Ovary (tissue), 10 donors: ENCODE data around the gene NLRP2B. TPM values are rescaled to one million over a fixed set of nuclear protein-coding genes. Genes with fewer than 3 reads are reported as not detected.
"Not testable (repeated sequence)": the region's sequence is repeated elsewhere in the genome, so short reads cannot be mapped to it uniquely, and the experiment has no call there.

Experiments
- DNase-seq, 5 donors: peaks; one replicate each; pipeline ENCODE4 v3.0.0-alpha.2; 2019 to 2020
- H3K27ac ChIP-seq, 2 donors: fragments of 200-600 bp; one replicate each; pipeline versions ENCODE4 v1.5.1 to v1.8.0; 2019 to 2022
- H3K27me3 ChIP-seq: fragments of 200-600 bp; one replicate; pipeline ENCODE4 v1.8.0; 2022
- H3K36me3 ChIP-seq: fragments of 200-600 bp; sonication (generic); one replicate; pipeline ENCODE4 v1.5.1; 2019
- H3K4me1 ChIP-seq: one replicate; pipeline ENCODE4 v1.8.1; 2013; ENCODE audit warnings: mild to moderate bottlenecking, moderate library complexity; ENCODE audit not compliant: insufficient read depth
- H3K4me3 ChIP-seq: fragments of 200-600 bp; sonication (generic); one replicate; pipeline ENCODE4 v1.5.1; 2017
- H3K9me3 ChIP-seq, 2 donors: fragments of 200-600 bp in 1 of 2; sonication (generic) in 1 of 2; one replicate each; pipeline versions ENCODE4 v1.5.1 to v1.8.1; 2013 to 2019; ENCODE audit warnings: mild to moderate bottlenecking in 1 of 2, moderate library complexity in 1 of 2
- EP300 ChIP-seq: sonication (generic); formaldehyde crosslinking; IDR thresholded peaks from one replicate; pipeline ENCODE4 v1.6.1; 2017; ENCODE audit warnings: antibody characterized with exemption
- POLR2A ChIP-seq: fragments of 450-650 bp; IDR thresholded peaks from one replicate; pipeline ENCODE4 v1.6.1; 2017; ENCODE audit warnings: antibody characterized with exemption, mild to moderate bottlenecking, moderate library complexity
- WGBS, 3 donors: extraction: QIAGEN DNeasy Blood & Tissue Kit in 1 of 3; methylation state at CpG; one replicate each; pipeline versions ENCODE4 v1.1.5 to v1.1.7; 2013 to 2017; 5-methylcytosine and 5-hydroxymethylcytosine counted together
- intact Hi-C, 4 donors: fragments of 100-400 bp; cut with DNase I; formaldehyde crosslinking; loops; one replicate each; pipeline versions ENCODE4 v1.11.0 to v1.15.1; 2022 to 2023
- long read RNA-seq, 3 donors: library from polyadenylated mRNA in 2 of 3; unstranded in 2 of 3; transcript quantifications; one replicate each; pipeline ENCODE4 v2.0.0 and lab custom pipeline, GENCODE V29; 2021 to 2026
- polyA plus RNA-seq, 2 donors: library from polyadenylated mRNA; stranded (reverse); fragments of 200-250 nt in 1 of 2; fragments of 350-450 nt in 1 of 2; fragmentation: Illumina TruSeq in 1 of 2; extraction: RNeasy Lipid Tissue Mini Kit (QIAGEN cat#74804) in 1 of 2; gene quantifications; one replicate each; pipeline ENCODE4 v1.2.3, GENCODE V29; 2013 to 2014
- total RNA-seq, 7 donors: library from RNA; depleted of rRNA in 2 of 7; stranded (reverse); fragments of >200 nt in 2 of 7; fragmentation: NEBNext Ultra II Directional in 3 of 7; extraction: Animal tissue kit (Norgen Biotek cat#: 25700) in 3 of 7; gene quantifications; one replicate each; pipeline versions ENCODE4 v1.1.0 to v1.2.4, GENCODE V29; 2016 to 2023
- TF ChIP-seq, protein P1 (sequence below), 3 donors: fragments of 450-650 bp in 2 of 3; fragments of 200-600 bp in 1 of 3; IDR thresholded peaks; one replicate each; pipeline versions ENCODE4 v1.5.1 to v1.8.0; 2016 to 2022; ENCODE audit warnings: antibody characterized with exemption in 3 of 3, mild to moderate bottlenecking in 1 of 3
- donor health status: DM: no; HTN: no; CAD: no; lungs with moderate emphysema.
- donor health status: DM: no; HTN: no; CAD: no.
- donor health status: Bipolar disorder and iron deficiency.
- donor health status: DM: yes; HTN: yes; CAD: no.
- donor health status: DM: no; HTN: no; CAD: no.
- donor health status: DM: yes; HTN: yes; CAD: no.

Gene NLRP2B
- total RNA-seq (under 1 TPM in 1 of 7 donors, not detected in 6; 0.07 TPM), polyA plus RNA-seq (not detected)
- long read RNA-seq, donor 1 = 0 reads
- long read RNA-seq, donor 2 = 0 reads
- long read RNA-seq, donor 3 = 0 reads

DNA sequence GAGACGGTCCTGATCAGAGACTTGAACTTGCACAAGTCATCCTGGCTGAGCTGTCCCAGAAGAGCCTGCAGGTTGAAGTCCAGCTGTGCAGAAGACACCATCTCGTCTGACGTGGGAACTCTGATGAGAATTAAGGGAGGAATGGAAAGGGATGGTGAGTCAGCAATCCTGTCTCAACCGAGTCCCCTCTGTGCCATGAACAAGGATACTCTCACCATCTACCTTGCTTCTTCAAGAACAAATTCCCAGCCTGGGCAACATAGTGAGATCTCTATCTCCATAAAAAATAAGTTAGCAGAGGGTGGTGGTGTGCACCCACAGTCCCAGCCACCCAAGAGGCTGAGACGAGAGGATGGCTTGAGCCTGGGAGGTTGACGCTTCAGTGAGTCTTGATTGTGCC is at the start of gene NLRP2B:
TSS of gene NLRP2B (minus strand) at position 101 of the 400 bp plus-strand sequence.
- H3K27me3 ChIP-seq = no peaks in the 10 kb centered on the region
- WGBS, 3 donors = 69 to 83% (median 70%) methylated on average over 6 of the region's 6 CpGs
- H3K9me3 ChIP-seq = no peaks in the 10 kb centered on the region
- TF ChIP-seq EP300 (no peak), POLR2A (no peak)
- TF ChIP-seq, protein P1, sequence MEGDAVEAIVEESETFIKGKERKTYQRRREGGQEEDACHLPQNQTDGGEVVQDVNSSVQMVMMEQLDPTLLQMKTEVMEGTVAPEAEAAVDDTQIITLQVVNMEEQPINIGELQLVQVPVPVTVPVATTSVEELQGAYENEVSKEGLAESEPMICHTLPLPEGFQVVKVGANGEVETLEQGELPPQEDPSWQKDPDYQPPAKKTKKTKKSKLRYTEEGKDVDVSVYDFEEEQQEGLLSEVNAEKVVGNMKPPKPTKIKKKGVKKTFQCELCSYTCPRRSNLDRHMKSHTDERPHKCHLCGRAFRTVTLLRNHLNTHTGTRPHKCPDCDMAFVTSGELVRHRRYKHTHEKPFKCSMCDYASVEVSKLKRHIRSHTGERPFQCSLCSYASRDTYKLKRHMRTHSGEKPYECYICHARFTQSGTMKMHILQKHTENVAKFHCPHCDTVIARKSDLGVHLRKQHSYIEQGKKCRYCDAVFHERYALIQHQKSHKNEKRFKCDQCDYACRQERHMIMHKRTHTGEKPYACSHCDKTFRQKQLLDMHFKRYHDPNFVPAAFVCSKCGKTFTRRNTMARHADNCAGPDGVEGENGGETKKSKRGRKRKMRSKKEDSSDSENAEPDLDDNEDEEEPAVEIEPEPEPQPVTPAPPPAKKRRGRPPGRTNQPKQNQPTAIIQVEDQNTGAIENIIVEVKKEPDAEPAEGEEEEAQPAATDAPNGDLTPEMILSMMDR (IDR thresholded peaks at IDR 0.05) = no peak
- H3K36me3 ChIP-seq = no peaks in the 10 kb centered on the region
- no peak within 1 kb of the TSS for H3K27ac ChIP-seq
- DNase-seq = no peak
- H3K4me3 ChIP-seq = no peak within 1 kb of the TSS
- no peaks in the 10 kb centered on the region for H3K4me1 ChIP-seq
- intact Hi-C loops = no loop called here

DNA sequence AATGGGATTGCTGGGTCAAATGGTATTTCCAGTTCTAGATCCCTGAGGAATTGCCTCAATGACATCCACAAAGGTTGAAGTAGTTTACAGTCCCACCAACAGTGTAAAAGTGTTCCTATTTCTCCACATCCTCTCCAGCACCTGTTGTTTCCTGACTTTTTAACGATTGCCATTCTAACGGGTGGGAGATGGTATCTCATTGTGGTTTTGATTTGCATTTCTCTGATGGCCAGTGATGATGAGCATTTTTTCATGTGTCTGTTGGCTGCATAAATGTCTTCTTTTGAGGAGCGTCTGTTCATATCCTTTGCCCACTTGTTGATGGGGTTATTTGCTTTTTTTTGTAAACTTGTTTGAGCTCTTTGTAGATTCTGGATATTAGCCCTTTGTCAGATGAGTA is 45.9 kb upstream of the NLRP2B start:
- H3K4me3 ChIP-seq, H3K27ac ChIP-seq, H3K4me1 ChIP-seq, DNase-seq, H3K36me3 ChIP-seq, H3K9me3 ChIP-seq, intact Hi-C loops, H3K27me3 ChIP-seq: not testable (repeated sequence)
- 86 to 91% (median 89%) methylated on average over 3 of the region's 3 CpGs for WGBS, 3 donors

DNA sequence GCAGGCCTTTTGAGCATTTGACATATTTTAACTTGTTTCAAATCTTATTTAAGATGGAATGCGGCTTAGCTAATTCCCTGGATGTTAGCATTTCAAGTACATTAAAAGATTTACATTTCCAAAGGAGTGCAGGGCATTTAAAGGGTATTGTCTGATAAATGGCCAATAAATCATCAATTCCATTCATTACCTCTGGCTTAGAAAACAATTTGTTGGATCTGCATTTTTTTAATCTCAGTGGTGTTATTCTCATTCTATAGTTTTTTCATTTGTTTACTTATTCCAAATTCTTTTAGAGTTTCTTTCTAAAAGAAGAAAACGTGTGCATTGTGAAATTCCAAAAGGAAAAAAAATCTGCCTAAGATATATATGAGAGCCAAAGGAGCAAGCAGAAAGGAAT is 1.3 kb upstream of the NLRP2B start:
- Histone ChIP-seq H3K4me1 (no peaks in the 10 kb centered on the region), H3K9me3 (no peaks in the 10 kb centered on the region), H3K27ac (no peak overlapping the region), H3K36me3 (no peaks in the 10 kb centered on the region), H3K27me3 (no peaks in the 10 kb centered on the region), H3K4me3 (no peak overlapping the region)
- intact Hi-C loops = no loop called here
- 35 to 48% (median 38%) methylated on average over 2 of the region's 2 CpGs for whole genome bisulfite sequencing, 3 donors
- no peak for DNase-seq
- TF ChIP-seq, protein P1 (IDR thresholded peaks at IDR 0.05) = no peak

DNA sequence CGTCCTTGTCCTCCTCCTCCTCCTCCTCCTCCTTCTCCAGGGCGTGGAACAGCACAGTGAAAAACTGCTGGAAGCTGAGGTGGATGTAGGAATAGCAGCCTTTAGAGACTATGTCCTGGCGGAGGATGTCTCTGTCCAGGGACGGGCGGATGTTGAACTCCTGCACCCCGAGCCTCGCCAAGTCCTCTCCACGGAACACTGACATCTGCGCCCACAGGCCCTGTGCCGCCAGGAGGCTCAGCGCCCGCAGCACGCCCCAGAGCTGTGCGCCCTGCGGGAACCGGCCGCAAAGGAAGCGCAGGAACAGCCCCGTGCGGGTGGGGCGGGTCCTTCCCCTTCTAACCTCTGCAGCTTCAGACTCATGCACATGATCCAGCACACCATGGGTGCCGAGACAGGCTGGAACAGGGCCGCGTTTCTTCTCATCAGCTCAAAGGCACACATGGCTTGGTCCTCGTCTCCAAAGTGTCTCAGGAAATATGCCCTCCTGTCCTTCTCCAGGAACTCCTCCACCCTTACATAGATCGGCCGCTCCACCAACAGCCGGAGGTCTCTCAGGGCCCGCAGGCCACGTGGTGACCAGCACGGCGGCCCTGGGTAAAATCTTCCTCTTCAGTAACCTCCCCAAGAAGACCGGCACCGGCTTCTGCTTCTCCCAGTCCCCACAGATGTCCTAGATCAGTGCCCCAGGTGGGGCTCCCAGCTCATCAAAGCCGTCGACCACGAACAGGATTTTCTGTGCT is 1.2 kb downstream of the NLRP2B start:
- no peaks in the 10 kb centered on the region for H3K36me3 ChIP-seq
- H3K9me3 ChIP-seq = no peaks in the 10 kb centered on the region
- H3K27ac ChIP-seq = no peak overlapping the region
- intact Hi-C loops = no loop called here
- 86 to 89% (median 89%) methylated on average over 37 of the region's 37 CpGs for WGBS, 3 donors
- TF ChIP-seq, protein P1 (IDR thresholded peaks at IDR 0.05) = no peak
- no peak for TF ChIP-seq POLR2A
- no peak for TF ChIP-seq EP300
- H3K27me3 ChIP-seq = no peaks in the 10 kb centered on the region
- no peak for DNase-seq
- no peaks in the 10 kb centered on the region for H3K4me1 ChIP-seq
- H3K4me3 ChIP-seq = no peak overlapping the region

DNA sequence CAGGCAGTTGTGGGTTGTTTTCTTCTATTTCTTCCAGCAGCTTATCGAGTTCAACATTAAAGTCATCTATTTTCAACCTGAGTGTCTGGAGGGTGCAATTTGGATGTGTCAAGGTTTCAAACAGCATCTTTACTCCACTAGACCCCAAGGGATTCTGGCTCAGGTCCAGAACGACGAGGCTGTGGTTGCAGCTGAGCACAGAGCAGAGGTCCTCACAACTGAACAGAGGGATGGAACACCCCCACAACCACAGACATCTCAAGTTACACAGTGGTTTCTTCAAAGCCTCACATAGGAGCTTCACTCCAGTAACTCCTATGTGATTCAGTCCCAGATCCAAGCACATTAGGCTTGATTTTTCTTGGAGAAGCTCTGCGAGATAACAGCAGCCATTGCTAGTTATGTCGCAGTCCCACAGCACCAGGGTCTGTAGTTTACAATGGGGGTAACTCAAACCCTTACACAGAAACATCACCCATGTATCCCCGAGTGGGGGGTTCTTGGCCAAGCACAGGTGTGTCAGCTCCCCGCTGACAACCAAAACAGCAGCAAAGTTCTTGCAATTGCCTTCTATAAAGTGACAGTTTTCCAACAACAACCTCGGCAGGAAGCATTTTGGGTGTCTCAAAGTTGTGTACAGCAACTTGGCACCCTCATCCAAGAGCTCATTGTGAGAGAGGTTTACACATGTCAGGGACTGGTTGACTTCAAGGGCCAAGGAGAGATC is 2.8 kb downstream of the NLRP2B start:
- H3K4me3 ChIP-seq = no peak overlapping the region
- no peak for DNase-seq
- H3K27ac ChIP-seq = no peak overlapping the region
- no peaks in the 10 kb centered on the region for H3K4me1 ChIP-seq
- intact Hi-C loops = no loop called here
- no peaks in the 10 kb centered on the region for H3K27me3 ChIP-seq
- H3K9me3 ChIP-seq = no peaks in the 10 kb centered on the region
- 66 to 68% (median 67%) methylated on average over 8 of the region's 8 CpGs for WGBS, 3 donors
- H3K36me3 ChIP-seq = no peaks in the 10 kb centered on the region
- TF ChIP-seq POLR2A = no peak
- TF ChIP-seq EP300 = no peak
- TF ChIP-seq, protein P1 (IDR thresholded peaks at IDR 0.05) = no peak
